ENCODE results near the gene BARHL1. TPM values are rescaled to one million over a fixed set of nuclear protein-coding genes. Genes with fewer than 3 reads are reported as not detected.

Gene BARHL1
- total RNA-seq: not detected

GRCh38 chr9:132582276-132582785 lies at the start of gene BARHL1:
Gene BARHL1, plus strand, starts transcription at chr9:132582606. Its CDS starts 192 bp downstream, at chr9:132582798.
- Mint-ChIP-seq H3K27me3 (peaks cover 37% of the 10 kb centered on the region), H3K9me3 (no peaks in the 10 kb centered on the region), H3K4me1 (no peaks in the 10 kb centered on the region), H3K4me3 (peak within 1 kb of the TSS; percentile 56), H3K36me3 (ENCODE audit: low read depth) (peaks cover 6% of the 10 kb centered on the region), H3K27ac (no peak within 1 kb of the TSS)
- ATAC-seq (replicated peaks): no peak

- no peaks in the 10 kb centered on the region for H3K4me1 Mint-ChIP-seq
- H3K36me3 Mint-ChIP-seq (ENCODE audit: low read depth): no peaks in the 10 kb centered on the region
- H3K27ac Mint-ChIP-seq: no peak overlapping the region
- no peak for ATAC-seq (replicated peaks)
- H3K4me3 Mint-ChIP-seq: no peak overlapping the region
- peaks cover 4% of the 10 kb centered on the region for H3K9me3 Mint-ChIP-seq
- peaks cover 17% of the 10 kb centered on the region for H3K27me3 Mint-ChIP-seq
Measured at GRCh38 chr9:132534832-132535231, 47.6 kb upstream of the BARHL1 start.

- no peak for ATAC-seq (replicated peaks)
- H3K4me1 Mint-ChIP-seq: no peaks in the 10 kb centered on the region
- H3K27me3 Mint-ChIP-seq: peaks cover 11% of the 10 kb centered on the region
- H3K36me3 Mint-ChIP-seq (ENCODE audit: low read depth): no peaks in the 10 kb centered on the region
- no peak overlapping the region for H3K4me3 Mint-ChIP-seq
- no peak overlapping the region for H3K27ac Mint-ChIP-seq
- peaks cover 4% of the 10 kb centered on the region for H3K9me3 Mint-ChIP-seq
Measured at GRCh38 chr9:132536124-132536523, 46.3 kb upstream of the BARHL1 start.

GRCh38 chr9:132537352-132537751 lies 45.1 kb upstream of the BARHL1 start:
- no peaks in the 10 kb centered on the region for H3K27me3 Mint-ChIP-seq
- peaks cover 4% of the 10 kb centered on the region for H3K9me3 Mint-ChIP-seq
- ATAC-seq (replicated peaks): no peak
- no peak overlapping the region for H3K27ac Mint-ChIP-seq
- no peaks in the 10 kb centered on the region for H3K36me3 Mint-ChIP-seq (ENCODE audit: low read depth)
- no peaks in the 10 kb centered on the region for H3K4me1 Mint-ChIP-seq
- no peak overlapping the region for H3K4me3 Mint-ChIP-seq

- no peaks in the 10 kb centered on the region for H3K36me3 Mint-ChIP-seq (ENCODE audit: low read depth)
- H3K27ac Mint-ChIP-seq: no peak overlapping the region
Measured at GRCh38 chr9:132538071-132538470, 44.3 kb upstream of the BARHL1 start.

GRCh38 chr9:132539096-132539495 lies 43.3 kb upstream of the BARHL1 start:
- Mint-ChIP-seq H3K36me3 (ENCODE audit: low read depth) (no peaks in the 10 kb centered on the region), H3K27ac (no peak overlapping the region), H3K9me3 (peaks cover 4% of the 10 kb centered on the region), H3K4me3 (no peak overlapping the region), H3K27me3 (no peaks in the 10 kb centered on the region), H3K4me1 (no peaks in the 10 kb centered on the region)
- no peak for ATAC-seq (replicated peaks)

More at GRCh38 chr9:132538071-132538470, 44.3 kb upstream of the BARHL1 start:
- Mint-ChIP-seq H3K9me3 (peaks cover 4% of the 10 kb centered on the region), H3K27me3 (no peaks in the 10 kb centered on the region), H3K4me1 (no peaks in the 10 kb centered on the region), H3K4me3 (no peak overlapping the region)
- no peak for ATAC-seq (replicated peaks)

GRCh38 chr9:132541051-132541450 lies 41.4 kb upstream of the BARHL1 start:
- ATAC-seq (replicated peaks): no peak
- Mint-ChIP-seq H3K27me3 (peaks cover 4% of the 10 kb centered on the region), H3K27ac (no peak overlapping the region), H3K36me3 (ENCODE audit: low read depth) (no peaks in the 10 kb centered on the region), H3K4me3 (no peak overlapping the region), H3K9me3 (no peaks in the 10 kb centered on the region), H3K4me1 (no peaks in the 10 kb centered on the region)

- Mint-ChIP-seq H3K9me3 (no peaks in the 10 kb centered on the region), H3K27ac (no peak overlapping the region), H3K4me3 (no peak overlapping the region), H3K4me1 (no peaks in the 10 kb centered on the region), H3K36me3 (ENCODE audit: low read depth) (no peaks in the 10 kb centered on the region), H3K27me3 (peaks cover 4% of the 10 kb centered on the region)
- ATAC-seq (replicated peaks): no peak
Measured at GRCh38 chr9:132541870-132542830, 40.3 kb upstream of the BARHL1 start.

GRCh38 chr9:132543251-132543650 lies 39.2 kb upstream of the BARHL1 start:
- no peaks in the 10 kb centered on the region for H3K4me1 Mint-ChIP-seq
- H3K36me3 Mint-ChIP-seq (ENCODE audit: low read depth): no peaks in the 10 kb centered on the region
- peaks cover 4% of the 10 kb centered on the region for H3K27me3 Mint-ChIP-seq
- no peaks in the 10 kb centered on the region for H3K9me3 Mint-ChIP-seq
- H3K4me3 Mint-ChIP-seq: no peak overlapping the region
- H3K27ac Mint-ChIP-seq: no peak overlapping the region
- ATAC-seq (replicated peaks): no peak

GRCh38 chr9:132543960-132544359 lies 38.4 kb upstream of the BARHL1 start:
- Mint-ChIP-seq H3K4me3 (no peak overlapping the region), H3K27ac (no peak overlapping the region), H3K4me1 (no peaks in the 10 kb centered on the region), H3K27me3 (peaks cover 4% of the 10 kb centered on the region), H3K36me3 (ENCODE audit: low read depth) (no peaks in the 10 kb centered on the region), H3K9me3 (no peaks in the 10 kb centered on the region)
- ATAC-seq (replicated peaks): no peak

- H3K4me3 Mint-ChIP-seq: no peak overlapping the region
Measured at GRCh38 chr9:132545578-132545977, 36.8 kb upstream of the BARHL1 start.

GRCh38 chr9:132546148-132547051 lies 36.0 kb upstream of the BARHL1 start:
- H3K9me3 Mint-ChIP-seq: no peaks in the 10 kb centered on the region
- no peaks in the 10 kb centered on the region for H3K36me3 Mint-ChIP-seq (ENCODE audit: low read depth)
- H3K4me1 Mint-ChIP-seq: no peaks in the 10 kb centered on the region
- no peak overlapping the region for H3K4me3 Mint-ChIP-seq
- H3K27me3 Mint-ChIP-seq: peaks cover 7% of the 10 kb centered on the region
- ATAC-seq (replicated peaks): no peak
- no peak overlapping the region for H3K27ac Mint-ChIP-seq

More at GRCh38 chr9:132545578-132545977, 36.8 kb upstream of the BARHL1 start:
- Mint-ChIP-seq H3K4me1 (no peaks in the 10 kb centered on the region), H3K36me3 (ENCODE audit: low read depth) (no peaks in the 10 kb centered on the region), H3K27ac (no peak overlapping the region), H3K27me3 (peaks cover 4% of the 10 kb centered on the region), H3K9me3 (no peaks in the 10 kb centered on the region)
- ATAC-seq (replicated peaks): no peak

GRCh38 chr9:132547052-132547431 lies 35.4 kb upstream of the BARHL1 start:
- no peaks in the 10 kb centered on the region for H3K4me1 Mint-ChIP-seq
- peaks cover 7% of the 10 kb centered on the region for H3K27me3 Mint-ChIP-seq
- no peaks in the 10 kb centered on the region for H3K9me3 Mint-ChIP-seq
- H3K4me3 Mint-ChIP-seq: no peak overlapping the region
- no peak overlapping the region for H3K27ac Mint-ChIP-seq
- H3K36me3 Mint-ChIP-seq (ENCODE audit: low read depth): no peaks in the 10 kb centered on the region
- no peak for ATAC-seq (replicated peaks)

- Mint-ChIP-seq H3K4me3 (no peak overlapping the region), H3K27ac (no peak overlapping the region), H3K36me3 (ENCODE audit: low read depth) (no peaks in the 10 kb centered on the region), H3K4me1 (no peaks in the 10 kb centered on the region), H3K9me3 (no peaks in the 10 kb centered on the region), H3K27me3 (peaks cover 7% of the 10 kb centered on the region)
- ATAC-seq (replicated peaks): no peak
Measured at GRCh38 chr9:132547436-132547835, 35.0 kb upstream of the BARHL1 start.
